A549 (cell line): ENCODE data around the gene TMEM175. TPM values are rescaled to one million over a fixed set of nuclear protein-coding genes. Genes with fewer than 3 reads are reported as not detected.
"Not testable (repeated sequence)": the region's sequence is repeated elsewhere in the genome, so short reads cannot be mapped to it uniquely, and the experiment has no call there.

Experiments used
- ATAC-seq, 2 experiments: fragments of 200-7000 bp in 1 of 2; fragments of >200 bp in 1 of 2; cut with Nextera tagmentation in 1 of 2; cut with Tn5 transposase in 1 of 2; 3 replicates each; pipeline versions ENCODE4 v1.8.0 to v1.9.1; 2018 to 2020; ENCODE audit warnings: mild to moderate bottlenecking in 1 of 2, moderate library complexity in 1 of 2
- CTCF ChIA-PET: fragments of 300-600 bp; sonication (Branson Sonifier 250); formaldehyde crosslinking; extraction: SDS; loops from one replicate; lab custom pipeline; 2021; ENCODE audit warnings: antibody characterized with exemption, inconsistent platforms; lab: Yijun Ruan, JAX
- POLR2A ChIA-PET: fragments of 350-600 bp; formaldehyde crosslinking; extraction: SDS; loops from one replicate; lab custom pipeline; 2021; ENCODE audit warnings: antibody characterized with exemption, inconsistent platforms; lab: Yijun Ruan, JAX
- DNase-seq, 2 experiments: peaks; one replicate each; pipeline versions ENCODE4 v3.0.0 to v3.0.0-alpha.2; 2011 to 2016; ENCODE audit warnings: low read depth in 1 of 2, low spot score in 1 of 2
- FAIRE-seq: peaks from 2 replicates; lab custom pipeline; 2011; peaks lifted over from hg19 to GRCh38; lab: Jason Lieb, UNC
- H3K27ac ChIP-seq, 2 experiments: fragments of >200 bp; sonication (Bioruptor Twin); formaldehyde crosslinking; 3 replicates each; pipeline ENCODE4 v1.5.1; 2016 to 2017
- H3K4me1 ChIP-seq: fragments of >200 bp; sonication (Bioruptor Twin); formaldehyde crosslinking; 3 replicates; pipeline ENCODE4 v1.6.1; 2016
- H3K4me2 ChIP-seq: fragments of >200 bp; sonication (Bioruptor Twin); formaldehyde crosslinking; 3 replicates; pipeline ENCODE4 v1.6.1; 2016
- H3K4me3 ChIP-seq: fragments of >200 bp; sonication (Bioruptor Twin); formaldehyde crosslinking; 3 replicates; pipeline ENCODE4 v1.5.1; 2016
- H3K9me3 ChIP-seq: fragments of >200 bp; sonication (Bioruptor Twin); formaldehyde crosslinking; 3 replicates; pipeline ENCODE4 v1.6.1; 2016
- ATOH8 ChIP-seq: fragments of 250-450 bp; sonication (Bioruptor Pico); IDR thresholded peaks from 2 replicates; pipeline ENCODE4 v1.5.0; 2020; ENCODE audit warnings: low read depth, mild to moderate bottlenecking, moderate library complexity
- BCL3 ChIP-seq: fragments of >200 bp; sonication (Bioruptor Twin); formaldehyde crosslinking; IDR thresholded peaks from 3 replicates; pipeline ENCODE4 v1.6.1; 2016
- EP300 ChIP-seq, 2 experiments: fragments of >200 bp; sonication (Bioruptor Twin); formaldehyde crosslinking; IDR thresholded peaks; 2 replicates in 1 of 2; 3 replicates in 1 of 2; pipeline ENCODE4 v1.6.1; 2016 to 2017
- ESRRA ChIP-seq: fragments of 150-350 bp; IDR thresholded peaks from 2 replicates; pipeline ENCODE4 v1.6.1; 2014; ENCODE audit warnings: mild to moderate bottlenecking, low read length, borderline replicate concordance
- FOSB ChIP-seq: fragments of 250-450 bp; sonication (Bioruptor Pico); IDR thresholded peaks from 2 replicates; pipeline ENCODE4 v1.5.0; 2020; ENCODE audit warnings: mild to moderate bottlenecking, moderate library complexity
- FOXS1 ChIP-seq: fragments of 250-450 bp; sonication (Bioruptor Pico); IDR thresholded peaks from 2 replicates; pipeline ENCODE4 v1.5.0; 2020; ENCODE audit warnings: mild to moderate bottlenecking, moderate library complexity
- GATA3 ChIP-seq: IDR thresholded peaks from 2 replicates; pipeline ENCODE4 v1.6.1; 2012; ENCODE audit warnings: borderline replicate concordance
- HES2 ChIP-seq: fragments of >200 bp; sonication (Bioruptor Twin); formaldehyde crosslinking; IDR thresholded peaks from 2 replicates; pipeline ENCODE4 v1.6.1; 2016
- HMGXB4 ChIP-seq: fragments of 250-450 bp; sonication (Bioruptor Pico); IDR thresholded peaks from 2 replicates; pipeline ENCODE4 v1.5.0; 2021; ENCODE audit warnings: mild to moderate bottlenecking, moderate library complexity, borderline replicate concordance
- JUN ChIP-seq, 2 experiments: fragments of >200 bp; sonication (Bioruptor Twin); formaldehyde crosslinking; IDR thresholded peaks; 2 replicates in 1 of 2; 3 replicates in 1 of 2; pipeline ENCODE4 v1.6.1; 2016 to 2017
- KDM5A ChIP-seq: fragments of 200-600 bp; sonication (generic); IDR thresholded peaks from 2 replicates; pipeline ENCODE4 v1.6.1; 2016; ENCODE audit warnings: antibody characterized with exemption, mild to moderate bottlenecking
- PBX3 ChIP-seq: IDR thresholded peaks from 2 replicates; pipeline ENCODE4 v1.6.1; 2012
- POLR2A ChIP-seq: IDR thresholded peaks from 2 replicates; pipeline ENCODE4 v1.6.1; 2012; ENCODE audit warnings: mild to moderate bottlenecking, low read length
- RARB ChIP-seq: fragments of 250-450 bp; sonication (Bioruptor Pico); IDR thresholded peaks from 2 replicates; pipeline ENCODE4 v1.8.0; 2021; ENCODE audit warnings: mild to moderate bottlenecking, moderate library complexity
- RFX5 ChIP-seq: fragments of 450-650 bp; IDR thresholded peaks from 2 replicates; pipeline ENCODE4 v1.7.1; 2014; ENCODE audit warnings: antibody characterized with exemption, mild to moderate bottlenecking, moderate library complexity
- SREBF2 ChIP-seq: fragments of 450-650 bp; IDR thresholded peaks from 2 replicates; pipeline ENCODE4 v1.6.1; 2014; ENCODE audit warnings: mild to moderate bottlenecking, moderate library complexity
- ZNF302 ChIP-seq: fragments of 250-450 bp; sonication (Bioruptor Pico); IDR thresholded peaks from 2 replicates; pipeline ENCODE4 v1.9.0; 2021; ENCODE audit warnings: inconsistent platforms, mild to moderate bottlenecking, moderate library complexity
- ZSCAN20 ChIP-seq: fragments of 250-450 bp; sonication (Bioruptor Pico); IDR thresholded peaks from 2 replicates; pipeline ENCODE4 v1.8.0; 2022; ENCODE audit warnings: mild to moderate bottlenecking, moderate library complexity
- WGBS: methylation state at CpG from one replicate; pipeline ENCODE4 v1.1.6; 2017; ENCODE audit errors: missing lambda C conversion rate; 5-methylcytosine and 5-hydroxymethylcytosine counted together
- polyA plus RNA-seq, 4 experiments: library from polyadenylated mRNA; depleted of rRNA in 3 of 4; stranded (reverse); fragments of >200 nt; fragmentation: RNase III in 1 of 4; extraction: RNeasy Plus Mini Kit Qiagen cat#74134 plus additional on column Dnase treatment in 1 of 4; gene quantifications; 2 replicates in 3 of 4; 3 replicates in 1 of 4; pipeline ENCODE4 v1.2.3, GENCODE V29; 2011 to 2017

TMEM175 gene
- polyA plus RNA-seq, 2 of the 4 experiments (the other 2 are of a cell fraction), result 15.7 to 19.4 TPM

GRCh38 chr4:931194-931959 is 883 bp upstream of the TMEM175 start:
- 2% methylated on average over 7 of the region's 31 CpGs for WGBS
- DNase-seq (no peak), ATAC-seq (peak; percentile 22 to 34; a peak in 3 of 6 replicates)

GRCh38 chr4:932713-933070 is 432 bp downstream of the TMEM175 start:
- FAIRE-seq (no peak), DNase-seq (no peak)
- no peaks in the 10 kb centered on the region for H3K9me3 ChIP-seq

More at GRCh38 chr4:931194-931959, 883 bp upstream of the TMEM175 start:
- CTCF ChIA-PET, result interaction anchor here (1.0 to 1.1 kb wide), 2 partner anchors 13 to 18 kb away, joined by 3 to 5 read pairs; no protein-coding TSS in a partner anchor
- H3K4me3 ChIP-seq, result peak overlapping the region; percentile 99
- peak overlapping the region; percentile 84 for H3K4me2 ChIP-seq
- FAIRE-seq, result no peak
- no peaks in the 10 kb centered on the region for H3K9me3 ChIP-seq
- POLR2A ChIA-PET, result interaction anchor here (1.2 kb wide), 1 partner anchor 56 kb away, joined by 6 read pairs; the partner anchor contains the start of gene IDUA
- H3K4me1 ChIP-seq, result peaks cover 21% of the 10 kb centered on the region
- TF ChIP-seq JUN (IDR thresholded peaks at IDR 0.05) (no peak), ZSCAN20 (CRISPR knock-in tag) (no peak), BCL3 (no peak), RFX5 (no peak), HES2 (no peak), HMGXB4 (CRISPR knock-in tag) (no peak), FOSB (CRISPR knock-in tag) (no peak), POLR2A (no peak), SREBF2 (no peak), GATA3 (no peak), FOXS1 (no peak), PBX3 (no peak), ZNF302 (CRISPR knock-in tag) (no peak)
- peak overlapping the region; percentile 97 to 99 for H3K27ac ChIP-seq

GRCh38 chr4:939508-939907 is 7.2 kb downstream of the TMEM175 start:
- H3K4me3 ChIP-seq, H3K27ac ChIP-seq, H3K9me3 ChIP-seq, POLR2A ChIA-PET, H3K4me1 ChIP-seq, ATAC-seq, FAIRE-seq, H3K4me2 ChIP-seq, DNase-seq: not testable (repeated sequence)
- CTCF ChIA-PET, result interaction anchor here (0.7 to 1.4 kb wide), 2 partner anchors 9 kb away, joined by 3 to 4 read pairs; no protein-coding TSS in a partner anchor
- WGBS, result 65% methylated on average over 4 of the region's 4 CpGs

More at GRCh38 chr4:932713-933070, 432 bp downstream of the TMEM175 start:
- Histone ChIP-seq H3K4me3 (peak overlapping the region; percentile 99), H3K4me1 (peaks cover 21% of the 10 kb centered on the region), H3K27ac (peak overlapping the region; percentile 97 to 99), H3K4me2 (peak overlapping the region; percentile 94)
- WGBS, result 7% methylated on average over 11 of the region's 11 CpGs
- CTCF ChIA-PET, result interaction anchor here (1.0 to 1.2 kb wide), 3 partner anchors 11 to 55 kb away, joined by 3 to 5 read pairs (median 3); partner anchors contain the start of gene IDUA
- ATAC-seq, result peak in 1 of 2 experiments; percentile 58; a peak in 3 of 6 replicates
- TF ChIP-seq RARB (CRISPR knock-in tag) (no peak), ESRRA (no peak), EP300 (IDR thresholded peaks at IDR 0.05) (no peak), ATOH8 (CRISPR knock-in tag) (no peak), HMGXB4 (CRISPR knock-in tag) (no peak), KDM5A (no peak)
- POLR2A ChIA-PET, result interaction anchor here (0.6 to 1.2 kb wide), 3 partner anchors 29 to 151 kb away, joined by 3 to 6 read pairs (median 3); partner anchors contain the start of gene IDUA
